Endothelial cell (in vitro differentiated cells): ENCODE measurements around the gene ICAM5. TPM values are rescaled to one million over a fixed set of nuclear protein-coding genes. Genes with fewer than 3 reads are reported as not detected.

Experiments used
- DNase-seq: peaks from one replicate; pipeline ENCODE4 v3.0.0; 2021; ENCODE audit warnings: low spot score
- H3K27ac Mint-ChIP-seq: one replicate; pipeline ENCODE4 v1.8.0; 2021; ENCODE audit warnings: mixed read lengths, inconsistent platforms; ENCODE audit not compliant: unreplicated experiment
- H3K27me3 Mint-ChIP-seq: one replicate; pipeline ENCODE4 v1.8.0; 2021; ENCODE audit warnings: mild to moderate bottlenecking, moderate library complexity, mixed read lengths, inconsistent platforms; ENCODE audit not compliant: unreplicated experiment
- H3K36me3 Mint-ChIP-seq: one replicate; pipeline ENCODE4 v1.8.0; 2021; ENCODE audit warnings: mild to moderate bottlenecking, low read depth, mixed read lengths, inconsistent platforms; ENCODE audit not compliant: unreplicated experiment
- H3K4me1 Mint-ChIP-seq: one replicate; pipeline ENCODE4 v1.8.0; 2021; ENCODE audit warnings: mild to moderate bottlenecking, mixed read lengths, inconsistent platforms; ENCODE audit not compliant: unreplicated experiment
- H3K4me3 Mint-ChIP-seq: one replicate; pipeline ENCODE4 v1.8.0; 2021; ENCODE audit warnings: mild to moderate bottlenecking, mixed read lengths, inconsistent platforms; ENCODE audit not compliant: unreplicated experiment
- H3K9me3 Mint-ChIP-seq: one replicate; pipeline ENCODE4 v1.8.0; 2021; ENCODE audit warnings: mixed read lengths, inconsistent platforms; ENCODE audit not compliant: unreplicated experiment
- total RNA-seq: library from RNA; stranded (reverse); fragmentation: NEBNext Ultra II Directional; extraction: Animal tissue kit (Norgen Biotek cat#: 25700); gene quantifications from one replicate; pipeline ENCODE4 v1.2.1, GENCODE V29; 2021; ENCODE audit not compliant: unreplicated experiment
- TF ChIP-seq, protein P1 (sequence below): fragments of 200-600 bp; sonication (generic); IDR thresholded peaks from one replicate; pipeline ENCODE4 v1.5.0; 2021; ENCODE audit warnings: antibody characterized with exemption; ENCODE audit not compliant: unreplicated experiment

ICAM5 gene
- total RNA-seq, 1 donor from 2014 or later, result not detected

DNA sequence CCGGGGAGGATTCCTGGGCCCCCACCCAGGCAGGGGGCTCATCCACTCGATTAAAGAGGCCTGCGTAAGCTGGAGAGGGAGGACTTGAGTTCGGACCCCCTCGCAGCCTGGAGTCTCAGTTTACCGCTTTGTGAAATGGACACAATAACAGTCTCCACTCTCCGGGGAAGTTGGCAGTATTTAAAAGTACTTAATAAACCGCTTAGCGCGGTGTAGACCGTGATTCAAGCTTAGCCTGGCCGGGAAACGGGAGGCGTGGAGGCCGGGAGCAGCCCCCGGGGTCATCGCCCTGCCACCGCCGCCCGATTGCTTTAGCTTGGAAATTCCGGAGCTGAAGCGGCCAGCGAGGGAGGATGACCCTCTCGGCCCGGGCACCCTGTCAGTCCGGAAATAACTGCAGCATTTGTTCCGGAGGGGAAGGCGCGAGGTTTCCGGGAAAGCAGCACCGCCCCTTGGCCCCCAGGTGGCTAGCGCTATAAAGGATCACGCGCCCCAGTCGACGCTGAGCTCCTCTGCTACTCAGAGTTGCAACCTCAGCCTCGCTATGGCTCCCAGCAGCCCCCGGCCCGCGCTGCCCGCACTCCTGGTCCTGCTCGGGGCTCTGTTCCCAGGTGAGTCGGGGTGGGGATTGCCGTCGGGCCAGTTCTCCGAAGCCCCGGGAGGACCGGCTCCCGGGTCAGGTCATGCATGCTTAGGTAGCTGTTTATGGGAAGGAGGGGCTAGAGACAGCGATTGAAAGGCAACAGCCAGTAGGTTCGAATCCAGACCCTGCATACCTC, 18.9 kb upstream of the ICAM5 start, which contains the start of gene ICAM1:
Gene ICAM1, plus strand, starts transcription at position 505 of the 779 bp plus-strand sequence. Its CDS starts 40 bp downstream, at position 545.
- Mint-ChIP-seq H3K27ac (peak within 1 kb of the TSS; percentile 84), H3K27me3 (peaks cover 17% of the 10 kb centered on the region), H3K9me3 (no peaks in the 10 kb centered on the region), H3K4me1 (peaks cover 14% of the 10 kb centered on the region), H3K36me3 (no peaks in the 10 kb centered on the region), H3K4me3 (no peak within 1 kb of the TSS)
- TF ChIP-seq, protein P1, sequence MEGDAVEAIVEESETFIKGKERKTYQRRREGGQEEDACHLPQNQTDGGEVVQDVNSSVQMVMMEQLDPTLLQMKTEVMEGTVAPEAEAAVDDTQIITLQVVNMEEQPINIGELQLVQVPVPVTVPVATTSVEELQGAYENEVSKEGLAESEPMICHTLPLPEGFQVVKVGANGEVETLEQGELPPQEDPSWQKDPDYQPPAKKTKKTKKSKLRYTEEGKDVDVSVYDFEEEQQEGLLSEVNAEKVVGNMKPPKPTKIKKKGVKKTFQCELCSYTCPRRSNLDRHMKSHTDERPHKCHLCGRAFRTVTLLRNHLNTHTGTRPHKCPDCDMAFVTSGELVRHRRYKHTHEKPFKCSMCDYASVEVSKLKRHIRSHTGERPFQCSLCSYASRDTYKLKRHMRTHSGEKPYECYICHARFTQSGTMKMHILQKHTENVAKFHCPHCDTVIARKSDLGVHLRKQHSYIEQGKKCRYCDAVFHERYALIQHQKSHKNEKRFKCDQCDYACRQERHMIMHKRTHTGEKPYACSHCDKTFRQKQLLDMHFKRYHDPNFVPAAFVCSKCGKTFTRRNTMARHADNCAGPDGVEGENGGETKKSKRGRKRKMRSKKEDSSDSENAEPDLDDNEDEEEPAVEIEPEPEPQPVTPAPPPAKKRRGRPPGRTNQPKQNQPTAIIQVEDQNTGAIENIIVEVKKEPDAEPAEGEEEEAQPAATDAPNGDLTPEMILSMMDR, result no peak
- DNase-seq, result peak; percentile 77

DNA sequence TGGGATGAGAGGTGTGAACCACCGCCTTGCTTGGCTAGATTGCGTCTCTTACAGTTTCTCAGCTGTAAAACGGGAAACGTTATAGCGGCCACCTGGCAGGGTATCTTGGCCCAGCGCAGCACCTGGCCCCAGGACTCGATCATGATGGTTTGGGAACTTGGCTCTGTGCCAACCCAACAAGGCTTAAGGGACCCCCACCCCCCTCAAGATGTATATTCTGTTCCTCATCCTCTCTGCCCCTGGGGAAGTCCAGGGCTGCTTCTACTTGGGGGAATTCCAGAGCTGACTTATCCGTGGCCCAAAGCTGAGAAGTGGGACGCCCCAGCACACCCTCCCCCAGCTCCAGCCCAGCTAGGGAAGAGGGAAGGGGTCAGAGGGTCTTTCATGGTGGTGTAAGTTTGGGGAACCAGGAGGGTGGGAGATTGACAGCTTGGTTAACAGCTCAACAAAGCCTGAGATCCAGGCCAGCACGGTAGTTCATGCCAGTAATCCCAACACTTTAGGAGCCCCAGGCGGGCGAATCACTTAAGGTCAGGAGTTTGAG, 18.1 kb upstream of the ICAM5 start:
- Mint-ChIP-seq H3K4me3 (no peak overlapping the region), H3K27ac (peak overlapping the region; percentile 36), H3K27me3 (peaks cover 15% of the 10 kb centered on the region), H3K36me3 (no peaks in the 10 kb centered on the region), H3K9me3 (no peaks in the 10 kb centered on the region), H3K4me1 (peaks cover 14% of the 10 kb centered on the region)
- no peak for DNase-seq
- TF ChIP-seq, protein P1, result no peak

DNA sequence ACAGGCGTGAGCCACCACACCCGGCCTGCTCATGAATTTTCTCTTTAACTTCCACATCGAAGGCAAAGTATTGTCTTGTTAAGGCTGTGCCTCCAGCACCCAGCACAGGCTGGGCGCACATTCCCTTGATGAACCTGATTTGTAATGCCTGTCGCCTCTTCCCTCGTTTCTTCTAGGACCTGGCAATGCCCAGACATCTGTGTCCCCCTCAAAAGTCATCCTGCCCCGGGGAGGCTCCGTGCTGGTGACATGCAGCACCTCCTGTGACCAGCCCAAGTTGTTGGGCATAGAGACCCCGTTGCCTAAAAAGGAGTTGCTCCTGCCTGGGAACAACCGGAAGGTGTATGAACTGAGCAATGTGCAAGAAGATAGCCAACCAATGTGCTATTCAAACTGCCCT, 15.2 kb upstream of the ICAM5 start:
- Mint-ChIP-seq H3K4me1 (no peaks in the 10 kb centered on the region), H3K27me3 (peaks cover 4% of the 10 kb centered on the region), H3K36me3 (no peaks in the 10 kb centered on the region), H3K9me3 (no peaks in the 10 kb centered on the region), H3K27ac (no peak overlapping the region), H3K4me3 (no peak overlapping the region)
- TF ChIP-seq, protein P1, result no peak
- no peak for DNase-seq

DNA sequence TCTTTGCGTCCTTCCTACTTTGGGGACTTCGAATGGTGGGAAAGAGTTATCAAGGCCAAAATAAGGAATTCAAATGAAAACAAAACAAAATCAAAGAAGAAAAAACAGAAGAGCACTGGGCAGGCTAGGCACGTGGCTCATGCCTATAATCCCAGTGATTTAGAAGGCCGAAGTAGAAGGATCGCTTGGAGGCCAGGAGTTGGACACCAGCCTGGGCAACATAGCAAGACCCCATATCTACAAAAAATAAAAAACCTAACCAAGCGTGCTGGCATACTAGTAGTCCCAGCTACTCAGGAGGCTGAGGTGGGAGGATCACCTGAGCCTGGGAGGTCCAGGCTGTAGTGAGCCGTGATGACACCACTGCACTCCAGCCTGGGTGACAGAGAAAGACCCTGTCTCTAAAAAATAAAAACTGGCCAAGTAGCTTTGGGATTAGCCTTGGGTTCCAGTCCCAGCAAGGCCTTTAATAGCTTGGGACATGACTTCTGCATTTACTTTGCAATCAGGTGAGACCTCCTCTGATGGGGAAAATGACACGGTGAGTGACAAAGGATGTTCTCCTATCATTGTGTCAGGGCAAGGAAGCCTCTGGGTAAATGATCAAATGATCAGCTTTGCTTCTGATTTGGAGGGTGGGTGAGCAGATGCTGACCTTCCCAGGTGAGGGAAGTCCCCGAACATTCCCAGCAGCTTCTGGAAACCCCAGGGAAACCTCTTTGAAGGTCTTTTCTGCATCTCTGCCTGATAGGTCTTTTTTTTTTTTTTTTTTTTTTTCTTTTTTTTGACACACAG, 11.8 kb upstream of the ICAM5 start:
- TF ChIP-seq, protein P1, result no peak
- no peak for DNase-seq
- H3K27ac Mint-ChIP-seq, result no peak overlapping the region
- H3K9me3 Mint-ChIP-seq, result no peaks in the 10 kb centered on the region
- H3K27me3 Mint-ChIP-seq, result peaks cover 7% of the 10 kb centered on the region
- no peaks in the 10 kb centered on the region for H3K36me3 Mint-ChIP-seq
- no peaks in the 10 kb centered on the region for H3K4me1 Mint-ChIP-seq
- no peak overlapping the region for H3K4me3 Mint-ChIP-seq
